GM19397 (cell line): ENCODE data around the gene DIP2C.
"Not testable (repeated sequence)": the region's sequence is repeated elsewhere in the genome, so short reads cannot be mapped to it uniquely, and the experiment has no call there.

ENCODE experiments used
- ATAC-seq: cut with Tn5 transposase; IDR thresholded peaks from one replicate; pipeline ENCODE4 v1.9.1; 2021; ENCODE audit warnings: mild to moderate bottlenecking, moderate library complexity; ENCODE audit not compliant: unreplicated experiment

The DIP2C gene

GRCh38 chr10:525565-526315 is 163.7 kb downstream of the DIP2C start:
- no peak for ATAC-seq

- no peak for ATAC-seq
These were observed 165.5 kb downstream of the DIP2C start for GRCh38 chr10:523925-524324.

- no peak for ATAC-seq
These were observed 167.1 kb downstream of the DIP2C start for GRCh38 chr10:522350-522749.

GRCh38 chr10:521261-522250 is 167.9 kb downstream of the DIP2C start:
- no peak for ATAC-seq

GRCh38 chr10:520402-520787 is 169.1 kb downstream of the DIP2C start:
- ATAC-seq = no peak

- ATAC-seq = no peak
These were observed 169.6 kb downstream of the DIP2C start for GRCh38 chr10:519716-520401.

- no peak for ATAC-seq
These were observed 170.3 kb downstream of the DIP2C start for GRCh38 chr10:519055-519715.

GRCh38 chr10:517872-518475 is 171.5 kb downstream of the DIP2C start:
- ATAC-seq = no peak

GRCh38 chr10:517241-517830 is 172.1 kb downstream of the DIP2C start:
- ATAC-seq = no peak

GRCh38 chr10:516764-517163 is 172.7 kb downstream of the DIP2C start:
- no peak for ATAC-seq

GRCh38 chr10:515674-516073 is 173.8 kb downstream of the DIP2C start:
- ATAC-seq = no peak

- no peak for ATAC-seq
These were observed 175.3 kb downstream of the DIP2C start for GRCh38 chr10:514137-514671.

- no peak for ATAC-seq
These were observed 176.1 kb downstream of the DIP2C start for GRCh38 chr10:513393-513792.

GRCh38 chr10:512661-513060 is 176.8 kb downstream of the DIP2C start:
- ATAC-seq = not testable (repeated sequence)

- ATAC-seq = no peak
These were observed 177.6 kb downstream of the DIP2C start for GRCh38 chr10:511849-512191.

GRCh38 chr10:511101-511848 is 178.2 kb downstream of the DIP2C start:
- ATAC-seq = peak; percentile 63

GRCh38 chr10:510415-510881 is 179.0 kb downstream of the DIP2C start:
- ATAC-seq = no peak

- ATAC-seq = no peak
These were observed 179.9 kb downstream of the DIP2C start for GRCh38 chr10:509361-510102.
